ENCODE data around the gene LRRC63.
"Not testable (repeated sequence)": the region's sequence is repeated elsewhere in the genome, so short reads cannot be mapped to it uniquely, and the experiment has no call there.

The LRRC63 gene

DNA sequence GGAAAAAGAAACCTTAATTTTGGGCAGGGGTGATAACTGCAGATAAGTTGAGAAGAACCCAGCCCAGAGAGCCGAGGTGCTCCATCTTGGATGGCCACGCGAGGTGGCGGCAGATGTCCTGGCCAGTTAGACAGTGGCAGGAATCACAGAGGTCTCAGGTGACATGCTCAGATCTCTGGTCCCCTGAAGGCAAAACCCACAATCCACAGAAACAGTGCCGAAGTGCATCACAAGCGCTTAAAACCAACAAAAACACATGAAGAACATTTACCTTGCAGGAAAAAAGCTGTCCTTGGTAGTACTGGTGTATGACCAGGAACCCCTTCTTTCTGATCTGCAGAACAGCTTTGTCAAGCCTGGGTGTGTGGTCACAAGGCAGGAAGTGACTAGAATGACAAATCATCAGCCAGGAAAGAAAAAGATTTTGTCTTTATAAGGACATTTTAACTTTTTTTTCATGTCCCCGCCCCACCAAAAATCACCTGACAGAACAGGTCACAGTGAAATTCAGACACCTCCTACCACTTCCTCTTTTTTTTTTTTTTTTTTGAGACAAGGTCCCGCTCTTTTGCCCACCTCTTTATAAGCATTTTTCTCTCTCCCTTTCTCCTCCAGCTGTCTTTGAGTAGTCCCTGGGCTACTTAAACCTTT is 29.8 kb upstream of the LRRC63 start, which contains the start of gene LCP1:
LCP1 (minus strand) TSS at position 338 of the 651 bp plus-strand sequence. CDS start 22,515 bp downstream, outside the sequence.
- peak; percentile 62 to 75 for DNase-seq (ENCODE audit: low read depth in 2 of 2)

DNA sequence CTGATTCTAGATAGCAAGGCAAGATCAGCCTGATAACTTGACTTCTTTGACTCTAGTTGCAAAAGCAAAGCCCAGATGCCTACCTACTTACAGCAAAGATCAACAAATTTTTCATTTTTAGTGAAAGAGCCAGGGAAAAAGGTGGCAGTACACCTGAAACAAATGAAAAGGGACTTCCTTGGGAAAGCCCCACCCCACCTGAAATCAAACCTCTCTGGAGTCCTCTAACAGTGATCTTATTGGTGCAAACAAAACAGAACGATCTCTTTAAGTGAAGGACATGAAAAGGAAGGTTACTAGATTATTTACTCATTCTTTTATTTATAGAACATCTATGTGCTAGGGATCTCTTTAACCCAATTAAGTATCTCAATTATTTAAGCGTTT is 29.2 kb upstream of the LRRC63 start:
- DNase-seq (ENCODE audit: low read depth in 2 of 2): no peak

DNA sequence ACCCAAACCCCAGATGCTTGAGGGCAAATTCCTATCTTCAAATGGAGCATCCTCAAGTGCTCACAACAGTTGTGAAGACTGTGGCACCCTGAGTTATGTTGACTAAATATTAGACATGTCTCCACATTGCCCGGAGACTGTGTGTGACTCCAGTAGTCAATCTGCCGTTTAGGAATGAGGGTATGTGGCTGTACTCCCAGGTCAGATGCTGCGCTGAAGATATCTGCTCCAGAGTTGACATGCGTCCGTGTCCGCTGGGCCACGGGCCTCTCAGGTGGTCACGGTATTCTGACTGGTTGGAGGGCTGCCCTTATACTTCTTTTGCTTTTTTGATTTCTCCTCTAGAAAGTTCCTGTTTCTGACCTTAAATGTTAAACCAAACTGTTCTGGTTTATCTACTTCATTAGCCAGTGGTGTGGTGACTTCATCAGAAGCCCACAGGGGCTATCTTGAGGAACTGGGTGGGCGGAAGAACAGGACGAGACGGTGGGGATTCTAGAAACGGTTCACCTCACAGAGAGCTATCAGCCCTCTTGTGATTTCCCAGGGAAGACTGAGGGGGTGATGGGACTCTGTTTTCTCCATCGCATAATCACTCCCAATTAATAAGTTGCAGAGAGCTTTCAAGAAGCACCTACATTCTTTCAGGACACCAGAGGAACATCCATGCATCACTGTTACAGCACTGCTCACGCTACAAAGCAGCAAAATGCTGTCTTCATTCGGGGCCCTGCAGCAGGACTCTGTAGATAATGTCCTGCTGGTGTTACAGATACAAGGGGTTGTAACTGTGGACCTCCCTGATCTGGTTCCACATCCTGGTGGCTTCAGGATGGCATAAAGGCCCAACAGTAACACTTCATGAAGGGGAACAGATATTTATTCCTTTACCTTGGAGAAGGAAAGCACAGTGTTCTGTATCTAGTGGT is 28.4 kb upstream of the LRRC63 start:
- no peak for DNase-seq (ENCODE audit: low read depth in 2 of 2)

GRCh38 chr13:46184277-46184699 is 27.4 kb upstream of the LRRC63 start:
- peak; percentile 54 to 64 for DNase-seq (ENCODE audit: low read depth in 2 of 2)

DNA sequence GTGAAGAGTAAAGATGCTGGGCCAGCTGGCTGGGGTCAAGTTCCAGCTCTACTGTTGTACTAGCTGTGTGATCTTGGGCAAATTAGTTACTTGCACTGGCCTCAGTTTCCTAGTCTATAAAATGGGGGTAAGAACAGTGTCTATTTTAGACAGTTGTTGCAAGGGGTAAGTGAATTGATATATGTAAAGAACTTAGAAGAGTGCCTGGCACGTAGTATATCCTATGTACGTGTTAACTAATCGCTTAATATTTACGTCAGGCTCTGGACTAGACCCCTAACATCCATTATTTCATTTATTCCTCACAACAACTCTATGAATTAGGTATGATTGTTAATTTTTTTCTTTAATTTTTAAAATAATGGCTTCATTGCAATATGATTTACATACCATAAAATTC is 26.1 kb upstream of the LRRC63 start:
- DNase-seq (ENCODE audit: low read depth in 2 of 2): no peak

DNA sequence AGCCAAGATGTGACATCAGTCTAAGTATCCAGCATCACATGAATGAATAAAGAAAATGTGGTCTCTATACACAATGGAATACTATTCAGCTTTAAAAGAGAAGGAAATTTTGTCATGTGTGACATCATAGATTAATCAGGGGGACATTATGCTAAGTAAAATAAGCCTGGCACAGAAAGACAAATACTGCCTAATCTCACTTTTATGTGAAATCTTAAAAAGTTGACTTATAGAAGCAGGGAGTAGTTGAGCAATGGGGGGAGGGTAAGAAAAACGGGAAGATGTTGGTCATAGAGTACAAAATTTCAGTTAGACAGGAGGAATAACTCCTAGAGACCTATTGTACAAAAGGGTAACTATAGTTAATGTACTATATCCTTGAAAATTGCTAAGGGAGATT is 19.3 kb upstream of the LRRC63 start:
- DNase-seq (ENCODE audit: low read depth in 2 of 2): no peak

- no peak for DNase-seq (ENCODE audit: low read depth in 2 of 2)
Observed at GRCh38 chr13:46195016-46195415, 16.7 kb upstream of the LRRC63 start.

DNA sequence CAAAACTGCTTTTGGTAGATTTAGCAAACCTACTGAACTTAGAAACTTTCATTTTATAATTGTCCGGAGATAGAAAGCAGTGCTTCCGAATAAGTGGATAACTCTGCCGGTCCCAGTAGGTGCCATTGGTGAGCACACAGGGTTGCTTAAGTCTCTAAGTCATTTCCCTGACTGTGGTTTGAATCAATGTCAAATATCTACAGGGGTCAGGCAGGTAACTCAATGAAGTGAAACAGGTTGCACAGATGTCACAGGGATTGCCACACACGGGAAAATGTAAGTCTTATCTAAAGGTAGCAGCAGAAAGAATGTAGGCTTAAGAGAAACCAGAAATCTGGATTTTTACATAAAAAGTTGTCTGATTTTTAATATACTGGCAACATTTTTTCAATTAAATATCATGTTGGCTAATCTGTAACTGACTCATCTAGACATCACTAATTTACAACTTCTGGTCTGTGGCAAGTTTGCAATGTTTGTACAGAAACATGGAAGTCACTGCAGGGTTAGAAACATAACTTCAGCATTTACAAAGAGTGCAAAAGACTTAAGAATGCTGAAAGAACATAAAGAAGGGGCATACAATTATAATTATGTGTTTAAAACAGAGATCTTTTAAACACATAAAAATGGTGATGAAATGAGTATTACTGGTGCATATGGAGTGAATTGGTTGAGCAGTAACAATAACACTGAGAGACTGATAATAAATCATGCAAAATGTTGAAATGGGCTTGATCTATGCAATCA is 14.3 kb upstream of the LRRC63 start:
- no peak for DNase-seq (ENCODE audit: low read depth in 2 of 2)

DNA sequence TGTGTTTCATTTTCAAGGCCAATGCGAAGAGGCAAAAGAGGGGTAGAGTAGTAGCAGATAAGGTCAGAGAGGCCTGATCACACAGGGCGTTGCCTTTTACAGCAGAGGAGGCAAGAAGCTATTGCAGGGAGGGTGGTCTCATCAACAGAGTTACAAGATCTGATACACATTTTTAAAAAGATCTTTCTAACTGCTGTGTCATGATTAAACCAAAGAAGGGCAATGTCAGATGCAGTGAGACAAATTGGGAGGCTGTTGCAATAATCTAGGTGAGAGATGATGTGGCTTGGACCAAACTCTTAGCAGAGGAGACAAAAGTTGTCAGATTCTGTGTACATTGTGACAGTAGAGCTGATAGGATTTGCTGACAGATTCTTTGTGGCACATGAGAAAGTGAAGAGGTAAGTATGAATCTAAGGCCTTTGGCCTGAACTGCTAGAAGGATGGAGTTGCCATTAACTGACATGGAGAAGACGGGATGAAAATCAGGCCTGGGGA is 13.0 kb upstream of the LRRC63 start:
- DNase-seq (ENCODE audit: low read depth in 2 of 2): no peak

- DNase-seq (ENCODE audit: low read depth in 2 of 2): no peak
Observed at GRCh38 chr13:46202188-46202795, 9.4 kb upstream of the LRRC63 start.

GRCh38 chr13:46202966-46203365 is 8.8 kb upstream of the LRRC63 start:
- DNase-seq (ENCODE audit: low read depth in 2 of 2): no peak

DNA sequence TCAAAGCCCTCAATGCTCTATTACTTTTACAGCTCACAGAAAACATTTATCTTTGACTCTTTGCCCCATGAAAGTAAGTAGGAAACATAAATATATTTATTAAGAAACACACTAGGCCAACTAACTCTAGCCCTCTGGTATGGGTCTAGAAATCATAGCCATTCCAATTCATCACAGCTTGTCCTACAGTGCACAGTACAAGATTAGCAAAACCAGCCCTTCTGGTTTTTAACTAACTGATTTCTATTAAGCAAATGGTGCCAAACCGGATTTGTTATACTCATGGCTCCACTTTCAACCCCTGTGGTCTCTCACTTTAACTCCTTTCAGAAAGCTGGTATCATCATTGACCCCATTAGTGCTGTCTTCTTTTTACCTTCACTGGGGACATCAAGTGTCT is 5.6 kb upstream of the LRRC63 start:
- no peak for DNase-seq (ENCODE audit: low read depth in 2 of 2)

DNA sequence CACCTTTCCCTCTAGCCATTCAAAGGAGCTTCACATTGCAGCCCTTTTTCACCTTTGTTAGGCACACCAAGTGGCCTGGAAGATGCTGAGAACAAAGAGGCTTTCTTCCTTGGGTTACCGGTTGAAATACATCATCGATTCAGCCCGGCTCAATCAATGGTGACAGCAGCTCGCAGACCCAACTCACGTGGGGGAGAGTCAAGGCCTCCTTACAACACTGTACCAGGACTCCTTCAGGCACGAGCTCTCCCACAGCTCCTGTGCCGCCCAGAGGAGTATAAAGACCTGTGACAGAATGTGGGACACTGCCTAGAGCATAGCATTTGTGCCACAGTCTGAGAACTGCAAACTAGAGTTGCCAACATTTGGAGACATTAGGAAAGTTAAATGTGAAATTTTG is 3.9 kb upstream of the LRRC63 start:
- DNase-seq (ENCODE audit: low read depth in 2 of 2): no peak

DNA sequence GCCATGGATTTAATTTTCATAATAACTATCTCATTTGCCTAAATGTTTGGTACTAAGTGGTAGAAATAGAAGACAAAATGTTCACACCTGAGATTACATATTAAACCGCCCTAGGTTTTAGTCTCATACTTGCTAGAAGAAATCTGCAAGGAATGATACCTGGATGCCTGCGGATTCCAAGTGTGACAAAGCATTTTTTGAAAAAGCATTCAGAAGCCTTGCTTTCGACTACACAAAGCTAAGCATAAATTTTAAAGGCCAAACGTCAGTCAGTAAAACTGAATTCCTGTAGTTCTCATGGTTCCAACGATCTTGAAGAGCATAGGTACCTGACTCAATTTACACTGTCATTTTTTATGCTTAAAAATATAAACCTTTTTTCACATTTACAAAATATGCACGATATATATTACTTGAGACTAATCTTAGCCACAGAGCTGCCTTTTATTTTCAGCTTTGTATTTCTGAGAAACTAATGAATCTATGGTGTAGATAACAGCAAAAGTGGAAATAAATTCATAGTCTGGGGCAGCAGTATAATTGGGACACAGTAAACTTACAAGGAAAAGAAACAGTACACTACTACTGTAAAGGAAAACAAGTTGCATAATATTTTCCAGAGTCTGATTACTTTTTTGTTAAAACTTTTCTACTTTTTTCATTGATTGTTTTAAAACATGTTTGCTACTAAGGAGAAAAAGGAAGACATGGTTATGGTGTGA is 1.2 kb upstream of the LRRC63 start:
- DNase-seq (ENCODE audit: low read depth in 2 of 2): no peak

DNA sequence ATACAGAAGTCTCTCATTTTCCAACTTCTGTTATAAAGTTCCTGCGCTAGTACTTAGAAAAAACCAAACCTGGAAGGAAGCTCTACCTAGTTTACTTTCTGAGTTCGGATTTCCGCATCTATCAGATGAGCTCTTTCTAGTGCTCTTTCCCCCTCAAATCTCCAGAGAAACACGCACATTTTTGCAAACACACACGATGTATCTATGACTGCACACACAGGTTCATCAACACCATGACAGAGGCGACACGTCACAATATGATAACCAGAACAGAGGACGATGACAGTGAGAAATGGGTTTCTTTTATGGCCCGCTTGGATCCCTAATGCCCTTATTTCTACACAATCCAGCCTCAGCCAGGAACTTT is 629 bp upstream of the LRRC63 start:
- DNase-seq (ENCODE audit: low read depth in 2 of 2): no peak

- DNase-seq (ENCODE audit: low read depth in 2 of 2): no peak
Observed at GRCh38 chr13:46213242-46213641, 1.5 kb downstream of the LRRC63 start.

- not testable (repeated sequence) for DNase-seq (ENCODE audit: low read depth in 2 of 2)
Observed at GRCh38 chr13:46214741-46215140, 3.0 kb downstream of the LRRC63 start.

- DNase-seq (ENCODE audit: low read depth in 2 of 2): not testable (repeated sequence)
Observed at GRCh38 chr13:46220234-46220633, 8.5 kb downstream of the LRRC63 start.

DNA sequence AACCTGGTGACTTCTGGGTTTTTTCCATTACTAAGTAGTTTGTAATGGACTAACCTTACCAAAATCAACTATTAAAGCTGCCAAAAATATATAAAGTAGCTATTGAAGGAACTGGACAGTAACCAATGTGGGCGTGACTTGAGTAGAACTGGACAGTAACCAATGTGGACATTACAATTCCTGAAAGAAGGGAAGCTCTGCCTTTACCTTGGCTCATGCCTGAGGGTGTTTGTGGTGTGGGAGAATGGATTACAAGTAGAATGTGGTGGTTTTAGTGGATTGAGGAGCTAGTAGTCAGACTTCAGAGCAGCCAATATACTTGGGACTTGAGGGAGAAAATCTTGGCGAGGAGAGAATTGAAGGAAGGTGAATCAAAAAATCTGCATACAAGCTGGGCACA is 17.5 kb downstream of the LRRC63 start:
- DNase-seq (ENCODE audit: low read depth in 2 of 2): no peak

- DNase-seq (ENCODE audit: low read depth in 2 of 2): no peak
Observed at GRCh38 chr13:46232281-46232680, 20.6 kb downstream of the LRRC63 start.

- DNase-seq (ENCODE audit: low read depth in 2 of 2): no peak
Observed at GRCh38 chr13:46235286-46235685, 23.6 kb downstream of the LRRC63 start.

Measured in activated CD8-positive, alpha-beta memory T cell treated with anti-CD3 and anti-CD28 coated beads for 4 hours (primary cell).